Colonic mucosa (tissue), 4 donors: ENCODE results near the gene HEXIM1. TPM values are rescaled to one million over a fixed set of nuclear protein-coding genes. Genes with fewer than 3 reads are reported as not detected.

Experiments
- DNase-seq: peaks from one replicate; pipeline ENCODE4 v3.0.0-alpha.2; 2020
- H3K27ac ChIP-seq: fragments of 200-600 bp; one replicate; pipeline ENCODE4 v1.8.0; 2021
- H3K27me3 ChIP-seq: fragments of 200-600 bp; one replicate; pipeline ENCODE4 v1.8.0; 2021
- H3K36me3 ChIP-seq: fragments of 200-600 bp; one replicate; pipeline ENCODE4 v1.8.0; 2021
- H3K4me1 ChIP-seq: fragments of 200-600 bp; one replicate; pipeline ENCODE4 v1.8.0; 2021; ENCODE audit warnings: mild to moderate bottlenecking
- H3K4me3 ChIP-seq: fragments of 200-600 bp; one replicate; pipeline ENCODE4 v1.8.0; 2021
- H3K9ac ChIP-seq, 2 donors: one replicate each; pipeline ENCODE4 v1.7.0; 2013; ENCODE audit warnings: control low read depth in 2 of 2, low read depth in 2 of 2, low read length in 2 of 2
- H3K9me3 ChIP-seq: fragments of 200-600 bp; one replicate; pipeline ENCODE4 v1.8.0; 2021
- intact Hi-C: fragments of 100-400 bp; cut with DNase I; formaldehyde crosslinking; loops from one replicate; pipeline ENCODE4 v1.14.1; 2022
- microRNA-seq: library from miRNA; unstranded; fragments of <30 nt; microRNA quantifications from one replicate; pipeline ENCODE4, GENCODE V29; 2019
- total RNA-seq, 2 donors: library from RNA; stranded (reverse); fragmentation: NEBNext Ultra II Directional in 1 of 2; extraction: Animal tissue kit (Norgen Biotek cat#: 25700) in 1 of 2; gene quantifications; one replicate each; pipeline ENCODE4 v1.2.1, GENCODE V29; 2021
- TF ChIP-seq, protein P1 (sequence below): fragments of 200-600 bp; IDR thresholded peaks from one replicate; pipeline ENCODE4 v1.8.0; 2022; ENCODE audit warnings: antibody characterized with exemption, mild to moderate bottlenecking
- donor health status: healthy.
- donor health status: DM: no; HTN: no; CAD: no.
- donor health status: DM: no; HTN: no; CAD: no.

The HEXIM1 gene
- total RNA-seq, 2 donors from 2014 or later, result 37.0 to 38.4 TPM

DNA sequence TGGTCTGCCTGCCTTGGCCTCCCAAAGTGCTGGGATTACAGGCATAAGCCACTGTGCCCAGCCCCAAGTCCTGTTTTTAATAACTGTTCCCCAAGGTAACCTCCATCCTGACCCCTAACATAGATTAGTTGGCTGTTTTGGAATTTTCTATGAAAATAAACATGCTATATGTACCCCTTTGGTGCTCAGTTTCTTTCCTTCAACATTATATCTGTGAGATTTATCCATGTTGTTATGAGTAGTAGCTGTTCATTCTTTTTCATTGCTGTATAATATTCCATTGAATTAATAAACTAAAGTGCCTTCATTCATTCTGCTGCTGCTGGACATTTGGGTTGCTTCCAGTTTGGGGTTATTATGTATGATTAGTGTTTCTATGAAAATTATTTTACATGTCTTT lies 47.1 kb downstream of the HEXIM1 start:
- Histone ChIP-seq H3K4me3 (no peak overlapping the region), H3K36me3 (no peaks in the 10 kb centered on the region), H3K9ac (no peak overlapping the region), H3K4me1 (no peaks in the 10 kb centered on the region), H3K9me3 (no peaks in the 10 kb centered on the region), H3K27me3 (no peaks in the 10 kb centered on the region), H3K27ac (no peak overlapping the region)
- no peak for DNase-seq
- TF ChIP-seq, protein P1, sequence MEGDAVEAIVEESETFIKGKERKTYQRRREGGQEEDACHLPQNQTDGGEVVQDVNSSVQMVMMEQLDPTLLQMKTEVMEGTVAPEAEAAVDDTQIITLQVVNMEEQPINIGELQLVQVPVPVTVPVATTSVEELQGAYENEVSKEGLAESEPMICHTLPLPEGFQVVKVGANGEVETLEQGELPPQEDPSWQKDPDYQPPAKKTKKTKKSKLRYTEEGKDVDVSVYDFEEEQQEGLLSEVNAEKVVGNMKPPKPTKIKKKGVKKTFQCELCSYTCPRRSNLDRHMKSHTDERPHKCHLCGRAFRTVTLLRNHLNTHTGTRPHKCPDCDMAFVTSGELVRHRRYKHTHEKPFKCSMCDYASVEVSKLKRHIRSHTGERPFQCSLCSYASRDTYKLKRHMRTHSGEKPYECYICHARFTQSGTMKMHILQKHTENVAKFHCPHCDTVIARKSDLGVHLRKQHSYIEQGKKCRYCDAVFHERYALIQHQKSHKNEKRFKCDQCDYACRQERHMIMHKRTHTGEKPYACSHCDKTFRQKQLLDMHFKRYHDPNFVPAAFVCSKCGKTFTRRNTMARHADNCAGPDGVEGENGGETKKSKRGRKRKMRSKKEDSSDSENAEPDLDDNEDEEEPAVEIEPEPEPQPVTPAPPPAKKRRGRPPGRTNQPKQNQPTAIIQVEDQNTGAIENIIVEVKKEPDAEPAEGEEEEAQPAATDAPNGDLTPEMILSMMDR, result no peak
- intact Hi-C loops, result no loop called here

DNA sequence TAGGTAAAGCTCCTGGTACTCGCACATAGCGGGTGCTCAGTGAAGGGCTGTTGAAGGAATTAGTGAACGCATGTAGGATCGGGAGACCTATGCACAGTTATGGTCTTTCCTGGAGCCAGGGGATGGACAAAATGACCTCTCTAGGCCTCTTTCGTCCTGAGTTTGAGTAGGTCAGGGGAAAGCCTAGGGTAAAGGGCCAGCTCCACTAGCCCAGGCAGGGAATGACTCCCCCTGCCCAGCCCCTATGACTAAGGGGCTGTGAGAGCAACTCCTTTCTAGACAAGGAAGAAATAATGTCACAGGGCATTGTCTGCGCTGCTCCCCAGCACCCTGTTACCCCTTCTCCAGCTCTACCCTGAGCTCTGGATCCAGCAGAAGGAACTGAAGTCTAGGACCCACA lies 48.8 kb downstream of the HEXIM1 start:
- Histone ChIP-seq H3K9ac (peak overlapping the region in 1 of 2 donors; percentile 68), H3K4me3 (no peak overlapping the region), H3K4me1 (no peaks in the 10 kb centered on the region), H3K27me3 (no peaks in the 10 kb centered on the region), H3K9me3 (no peaks in the 10 kb centered on the region), H3K36me3 (no peaks in the 10 kb centered on the region), H3K27ac (no peak overlapping the region)
- TF ChIP-seq, protein P1, result no peak
- intact Hi-C loops, result loop anchor here (2.0 kb wide), 1 partner anchor 62 kb away; the partner anchor contains the start of gene ACBD4
- DNase-seq, result no peak

DNA sequence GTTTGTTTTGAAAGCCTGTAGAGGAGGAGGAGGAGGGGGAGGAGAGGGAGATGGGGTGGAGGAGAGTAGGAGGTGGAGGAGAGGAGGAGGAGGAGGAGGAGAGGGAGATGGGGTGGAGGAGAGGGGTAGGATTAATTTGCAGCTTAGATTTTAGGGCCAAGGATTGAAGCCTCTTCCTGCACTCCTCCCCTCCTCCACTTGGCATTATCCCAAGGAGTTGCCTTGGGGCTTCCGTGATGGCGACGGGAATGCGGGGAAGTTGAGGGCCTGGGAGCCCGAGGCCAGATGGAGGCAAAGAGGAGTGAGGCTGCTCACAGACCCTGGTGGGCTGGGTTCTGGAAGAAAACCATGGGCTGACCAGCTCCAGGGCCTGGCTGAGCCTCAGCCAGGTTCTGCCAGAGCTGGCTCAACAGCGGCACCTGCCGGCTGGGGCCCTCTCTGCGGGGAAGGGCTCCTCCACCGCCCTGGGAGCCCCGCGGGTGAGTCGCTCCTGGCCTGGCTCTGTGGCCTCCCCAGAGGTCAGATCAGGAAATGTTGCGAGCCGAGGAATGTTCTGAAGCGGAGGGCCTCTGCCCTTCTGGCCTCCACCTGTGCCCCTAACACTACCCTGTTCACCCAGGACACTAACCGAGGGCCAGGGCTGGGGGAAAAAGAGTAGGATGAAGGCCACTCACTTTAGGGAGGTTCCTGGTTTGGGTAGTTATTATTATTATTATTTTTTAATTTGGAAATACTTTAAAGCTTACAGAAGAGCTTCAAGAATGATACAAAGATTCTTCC lies 49.5 kb downstream of the HEXIM1 start:
- Histone ChIP-seq H3K36me3 (no peaks in the 10 kb centered on the region), H3K4me1 (no peaks in the 10 kb centered on the region), H3K9ac (peak overlapping the region; percentile 68 to 76), H3K27ac (no peak overlapping the region), H3K9me3 (no peaks in the 10 kb centered on the region), H3K27me3 (no peaks in the 10 kb centered on the region), H3K4me3 (no peak overlapping the region)
- TF ChIP-seq, protein P1, result peak; percentile 99
- intact Hi-C loops, result loop anchor here (2.0 kb wide), 1 partner anchor 63 kb away; the partner anchor contains the start of gene ACBD4
- DNase-seq, result peak; percentile 95

DNA sequence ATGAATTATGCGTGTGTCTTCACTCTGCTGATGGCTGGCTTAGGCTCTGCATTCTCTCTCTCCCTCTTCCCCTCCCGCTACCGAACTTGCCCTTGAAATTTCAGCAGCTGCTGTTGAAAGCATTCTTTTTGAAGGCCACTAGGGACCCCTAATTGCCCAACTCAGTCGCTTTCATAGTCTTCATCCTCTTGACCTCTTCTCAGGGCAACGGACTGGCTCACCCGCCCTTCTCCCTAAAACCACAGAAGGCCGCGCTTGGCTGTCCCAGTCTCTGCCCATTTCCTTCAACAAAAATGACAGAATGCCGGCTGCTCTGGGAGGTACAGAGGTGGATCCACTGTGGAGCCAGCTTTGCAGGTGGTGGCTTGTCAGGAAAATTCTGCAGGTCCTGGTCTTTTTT lies 52.4 kb downstream of the HEXIM1 start:
- Histone ChIP-seq H3K4me1 (no peaks in the 10 kb centered on the region), H3K9ac (no peak overlapping the region), H3K27ac (no peak overlapping the region), H3K9me3 (no peaks in the 10 kb centered on the region), H3K36me3 (no peaks in the 10 kb centered on the region), H3K27me3 (no peaks in the 10 kb centered on the region), H3K4me3 (no peak overlapping the region)
- no peak for DNase-seq
- intact Hi-C loops, result loop anchor here (5.0 kb wide), 1 partner anchor 283 kb away; the partner anchor contains the start of gene GFAP
- TF ChIP-seq, protein P1, result no peak

DNA sequence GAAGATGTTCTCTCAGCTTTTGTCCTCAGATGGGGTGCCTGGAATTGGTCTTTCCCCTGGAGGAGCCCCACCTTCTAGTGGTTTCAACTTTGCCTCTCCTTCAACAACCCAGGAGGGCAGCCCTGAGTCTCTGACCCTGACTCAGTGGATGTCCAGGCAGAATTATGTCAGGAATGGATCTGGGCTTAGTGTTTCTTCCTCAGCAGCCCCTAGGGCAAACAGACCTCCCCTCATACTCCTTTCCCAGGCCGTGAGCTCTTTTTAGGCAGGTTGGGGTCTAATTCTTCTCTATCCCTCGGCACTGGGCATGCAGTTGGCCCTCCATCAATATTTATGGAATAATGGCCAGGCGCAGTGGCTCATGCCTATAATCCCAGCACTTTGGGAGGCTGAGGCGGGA lies 53.2 kb downstream of the HEXIM1 start:
- no peak overlapping the region for H3K27ac ChIP-seq
- intact Hi-C loops, result loop anchor here (5.0 kb wide), 1 partner anchor 284 kb away; the partner anchor contains the start of gene GFAP
- no peaks in the 10 kb centered on the region for H3K36me3 ChIP-seq
- no peaks in the 10 kb centered on the region for H3K27me3 ChIP-seq
- H3K9me3 ChIP-seq, result no peaks in the 10 kb centered on the region
- no peak for DNase-seq
- H3K9ac ChIP-seq, result no peak overlapping the region
- TF ChIP-seq, protein P1, result no peak
- no peak overlapping the region for H3K4me3 ChIP-seq
- no peaks in the 10 kb centered on the region for H3K4me1 ChIP-seq

Small RNAs within 50 kb of the gene (microRNA-seq; reads per million reads assigned to microRNA genes)
- not detected for gene MIR6784

Other genes with a start within 250 kb of the HEXIM1 start
- 100 to 1,000 TPM in 1 of 2 donors, 10 to 100 TPM in 1; 74.8 to 109 TPM for gene EFTUD2, start 249.0 kb upstream of the HEXIM1 start, total RNA-seq
- gene GFAP, start 233.0 kb upstream of the HEXIM1 start, total RNA-seq, result under 1 TPM in 1 of 2 donors, not detected in 1; 0.20 TPM
- gene KIF18B, start 200.7 kb upstream of the HEXIM1 start, total RNA-seq, result 10 to 100 TPM in 1 of 2 donors, 1 to 10 TPM in 1; 5.7 to 45.5 TPM
- 1 to 10 TPM; 1.2 to 1.9 TPM for gene C1QL1, start 180.2 kb upstream of the HEXIM1 start, total RNA-seq
- 10 to 100 TPM; 20.2 to 46.8 TPM for gene DCAKD, start 96.8 kb upstream of the HEXIM1 start, total RNA-seq
- gene NMT1, start 87.2 kb upstream of the HEXIM1 start, total RNA-seq, result 100 to 1,000 TPM in 1 of 2 donors, 10 to 100 TPM in 1; 68.0 to 127 TPM
- gene PLCD3, start 16.0 kb upstream of the HEXIM1 start, total RNA-seq, result 100 to 1,000 TPM; 300 to 312 TPM
- 10 to 100 TPM; 13.0 to 16.6 TPM for gene ACBD4, start 12.8 kb upstream of the HEXIM1 start, total RNA-seq
- 1 to 10 TPM; 7.2 to 8.1 TPM for gene HEXIM2, start 13.4 kb downstream of the HEXIM1 start, total RNA-seq
- 1 to 10 TPM; 6.8 to 8.4 TPM for gene FMNL1, start 73.4 kb downstream of the HEXIM1 start, total RNA-seq
- gene SPATA32, start 113.6 kb downstream of the HEXIM1 start, total RNA-seq, result not detected
- 10 to 100 TPM; 11.1 to 15.0 TPM for gene MAP3K14, start 168.5 kb downstream of the HEXIM1 start, total RNA-seq